ENCODE data around the gene SPACA4. TPM values are rescaled to one million over a fixed set of nuclear protein-coding genes. Genes with fewer than 3 reads are reported as not detected.

Gene SPACA4
- total RNA-seq, 2 donors from 2014 or later: not detected

DNA sequence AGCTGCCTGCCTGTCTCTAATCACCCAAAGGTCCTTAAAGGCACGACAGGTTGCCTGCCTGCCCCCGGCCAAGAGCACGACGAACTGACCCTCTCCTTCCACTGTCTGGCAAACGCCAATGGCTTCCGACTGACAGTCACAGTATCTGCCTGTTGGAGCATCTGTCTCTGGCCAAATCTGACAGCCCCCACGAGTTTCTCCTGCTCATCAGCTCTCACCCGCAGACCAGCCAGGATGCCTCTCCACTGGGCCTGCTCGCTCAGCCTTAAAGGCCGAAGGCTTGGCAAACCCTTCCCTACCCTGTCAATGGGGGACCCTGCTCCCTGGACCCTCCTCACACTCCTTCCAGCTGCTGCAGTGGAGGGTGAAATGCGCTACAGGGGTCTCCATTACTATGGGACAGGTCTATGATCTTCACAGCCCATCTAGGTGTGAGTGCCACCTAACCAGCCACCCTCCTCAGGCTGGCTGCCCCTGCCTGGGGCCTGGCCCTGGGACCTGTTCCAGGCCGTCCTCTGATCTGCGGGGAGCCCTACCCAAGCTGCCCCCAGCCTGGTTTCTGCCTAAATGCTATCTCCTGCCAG is 7.4 kb downstream of the SPACA4 start:
- TF ChIP-seq, protein P1, sequence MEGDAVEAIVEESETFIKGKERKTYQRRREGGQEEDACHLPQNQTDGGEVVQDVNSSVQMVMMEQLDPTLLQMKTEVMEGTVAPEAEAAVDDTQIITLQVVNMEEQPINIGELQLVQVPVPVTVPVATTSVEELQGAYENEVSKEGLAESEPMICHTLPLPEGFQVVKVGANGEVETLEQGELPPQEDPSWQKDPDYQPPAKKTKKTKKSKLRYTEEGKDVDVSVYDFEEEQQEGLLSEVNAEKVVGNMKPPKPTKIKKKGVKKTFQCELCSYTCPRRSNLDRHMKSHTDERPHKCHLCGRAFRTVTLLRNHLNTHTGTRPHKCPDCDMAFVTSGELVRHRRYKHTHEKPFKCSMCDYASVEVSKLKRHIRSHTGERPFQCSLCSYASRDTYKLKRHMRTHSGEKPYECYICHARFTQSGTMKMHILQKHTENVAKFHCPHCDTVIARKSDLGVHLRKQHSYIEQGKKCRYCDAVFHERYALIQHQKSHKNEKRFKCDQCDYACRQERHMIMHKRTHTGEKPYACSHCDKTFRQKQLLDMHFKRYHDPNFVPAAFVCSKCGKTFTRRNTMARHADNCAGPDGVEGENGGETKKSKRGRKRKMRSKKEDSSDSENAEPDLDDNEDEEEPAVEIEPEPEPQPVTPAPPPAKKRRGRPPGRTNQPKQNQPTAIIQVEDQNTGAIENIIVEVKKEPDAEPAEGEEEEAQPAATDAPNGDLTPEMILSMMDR (IDR thresholded peaks at IDR 0.05): no peak
- no peak for TF ChIP-seq POLR2A (IDR thresholded peaks at IDR 0.05)
- Histone ChIP-seq H3K27me3 (no peaks in the 10 kb centered on the region), H3K4me3 (no peak overlapping the region), H3K9me3 (no peaks in the 10 kb centered on the region), H3K4me1 (peaks cover 34% of the 10 kb centered on the region), H3K36me3 (replicated peaks in 1 of 2; ENCODE audit: insufficient read depth in 1 of 2, low read depth in 2 of 2) (peaks cover 12 to 16% of the 10 kb centered on the region in 2 donors), H3K27ac (peak overlapping the region in 1 of 4 donors; percentile 71)
- DNase-seq: no peak
- WGBS, 2 donors: 68 to 76% methylated on average over 7 to 13 of the region's 13 CpGs
- intact Hi-C loops (cut with DNase I): no loop called here
- no peak for ATAC-seq

GRCh38 chr19:48614436-48615230 is 8.1 kb downstream of the SPACA4 start, which contains the start of gene FAM83E:
FAM83E (minus strand) TSS chr19:48615076; CDS start chr19:48613372, 1,704 bp downstream.
- 43 to 47% methylated on average over 22 to 31 of the region's 31 CpGs for WGBS, 2 donors
- peaks cover 12 to 16% of the 10 kb centered on the region in 2 donors for H3K36me3 ChIP-seq (replicated peaks in 1 of 2; ENCODE audit: insufficient read depth in 1 of 2, low read depth in 2 of 2)
- H3K27me3 ChIP-seq: no peaks in the 10 kb centered on the region
- H3K4me3 ChIP-seq: no peak within 1 kb of the TSS
- H3K27ac ChIP-seq: peak within 1 kb of the TSS in 2 of 4 donors; percentile 26 to 71
- ATAC-seq (no peak), DNase-seq (peak in 2 of 4 donors; percentile 70 to 75)
- H3K9me3 ChIP-seq: no peaks in the 10 kb centered on the region
- TF ChIP-seq, protein P1 (IDR thresholded peaks at IDR 0.05): peak in 1 of 7 experiments; percentile 24
- TF ChIP-seq POLR2A (IDR thresholded peaks at IDR 0.05): peak in 2 of 3 donors; percentile 25
- intact Hi-C loops (cut with DNase I): no loop called here
- peaks cover 36% of the 10 kb centered on the region for H3K4me1 ChIP-seq

GRCh38 chr19:48615231-48616040 is 8.9 kb downstream of the SPACA4 start:
- TF ChIP-seq, protein P1 (IDR thresholded peaks at IDR 0.05): no peak
- no peak for TF ChIP-seq POLR2A (IDR thresholded peaks at IDR 0.05)
- Histone ChIP-seq H3K9me3 (no peaks in the 10 kb centered on the region), H3K4me1 (peaks cover 37% of the 10 kb centered on the region), H3K27me3 (no peaks in the 10 kb centered on the region), H3K27ac (peak overlapping the region in 2 of 4 donors; percentile 26 to 71), H3K36me3 (replicated peaks in 1 of 2; ENCODE audit: insufficient read depth in 1 of 2, low read depth in 2 of 2) (peaks cover 12 to 16% of the 10 kb centered on the region in 2 donors), H3K4me3 (no peak overlapping the region)
- WGBS, 2 donors: 74 to 82% methylated on average over 5 to 17 of the region's 19 CpGs
- ATAC-seq (no peak), DNase-seq (no peak)
- intact Hi-C loops (cut with DNase I): no loop called here

DNA sequence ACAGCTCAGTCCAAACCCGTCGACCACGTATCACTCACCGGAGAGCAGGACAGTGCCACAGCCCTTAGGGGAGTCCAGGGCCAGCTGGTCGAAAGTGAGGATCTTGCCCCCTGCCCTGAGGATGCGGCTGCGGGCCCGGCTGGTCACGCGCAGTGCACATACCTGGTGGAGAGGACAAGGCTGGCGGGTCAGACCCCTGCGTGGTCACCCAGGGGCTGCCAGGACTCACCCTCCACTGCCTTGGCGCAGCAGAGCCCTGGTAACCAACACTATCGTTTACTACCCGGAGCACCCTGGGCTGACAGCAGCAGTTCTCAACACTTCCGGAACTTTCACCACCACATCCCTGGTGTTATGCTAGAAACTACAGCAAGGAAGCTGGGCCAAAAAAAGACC is 9.5 kb downstream of the SPACA4 start:
- H3K36me3 ChIP-seq (replicated peaks in 1 of 2; ENCODE audit: insufficient read depth in 1 of 2, low read depth in 2 of 2): peaks cover 12 to 16% of the 10 kb centered on the region in 2 donors
- H3K4me3 ChIP-seq: no peak overlapping the region
- H3K9me3 ChIP-seq: no peaks in the 10 kb centered on the region
- ATAC-seq (no peak), DNase-seq (no peak)
- peak overlapping the region in 1 of 4 donors; percentile 25 for H3K27ac ChIP-seq
- H3K27me3 ChIP-seq: no peaks in the 10 kb centered on the region
- 84 to 90% methylated on average over 10 to 16 of the region's 16 CpGs for WGBS, 2 donors
- H3K4me1 ChIP-seq: peaks cover 37% of the 10 kb centered on the region
- intact Hi-C loops (cut with DNase I): no loop called here
- TF ChIP-seq, protein P1 (IDR thresholded peaks at IDR 0.05): no peak

Data from body of pancreas (tissue), 4 donors.